Mesendoderm (in vitro differentiated cells): ENCODE data around the gene BCL2.

Experiments used
- DNase-seq: peaks from one replicate; pipeline ENCODE4 v3.0.0; 2013
- H2AK5ac ChIP-seq: 2 replicates; pipeline ENCODE4 v1.6.1; 2013; ENCODE audit warnings: low read length, inconsistent platforms
- H2BK120ac ChIP-seq: 2 replicates; pipeline ENCODE4 v1.6.1; 2013; ENCODE audit warnings: low read depth, mild to moderate bottlenecking, low read length, moderate library complexity, mixed read lengths
- H2BK15ac ChIP-seq: replicated peaks from 2 replicates; pipeline ENCODE4 v1.6.1; 2013; ENCODE audit warnings: low read depth, mild to moderate bottlenecking, moderate library complexity
- H2BK5ac ChIP-seq: 2 replicates; pipeline ENCODE4 v1.6.1; 2013; ENCODE audit warnings: low read length, inconsistent platforms
- H3K18ac ChIP-seq: 2 replicates; pipeline ENCODE4 v1.6.1; 2013; ENCODE audit warnings: mild to moderate bottlenecking, low read length, mixed read lengths
- H3K23ac ChIP-seq: one replicate; pipeline ENCODE4 v1.6.1; 2013; ENCODE audit warnings: low read length
- H3K27ac ChIP-seq: 2 replicates; pipeline ENCODE4 v1.5.1; 2013; ENCODE audit warnings: low read depth, mild to moderate bottlenecking, inconsistent platforms, low read length, moderate library complexity
- H3K27me3 ChIP-seq: 2 replicates; pipeline ENCODE4 v1.6.1; 2013; ENCODE audit warnings: low read length, control low read depth, mild to moderate bottlenecking, inconsistent platforms; ENCODE audit not compliant: insufficient read depth, poor library complexity
- H3K36me3 ChIP-seq: 2 replicates; pipeline ENCODE4 v1.6.1; 2013; ENCODE audit warnings: low read length, inconsistent platforms; ENCODE audit not compliant: control insufficient read depth, insufficient read depth
- H3K4ac ChIP-seq: one replicate; pipeline ENCODE4 v1.6.1; 2013; ENCODE audit warnings: low read depth, mild to moderate bottlenecking, low read length, moderate library complexity
- H3K4me1 ChIP-seq: 2 replicates; pipeline ENCODE4 v1.6.1; 2013; ENCODE audit warnings: low read depth, low read length, inconsistent platforms; ENCODE audit not compliant: control insufficient read depth
- H3K4me2 ChIP-seq: 2 replicates; pipeline ENCODE4 v1.6.1; 2013; ENCODE audit warnings: low read length
- H3K4me3 ChIP-seq: 2 replicates; pipeline ENCODE4 v1.5.1; 2013; ENCODE audit warnings: mild to moderate bottlenecking, low read length
- H3K56ac ChIP-seq: one replicate; pipeline ENCODE4 v1.6.1; 2013; ENCODE audit warnings: low read length
- H3K79me1 ChIP-seq: 2 replicates; pipeline ENCODE4 v1.6.1; 2013; ENCODE audit warnings: low read length, inconsistent platforms
- H3K79me2 ChIP-seq: 2 replicates; pipeline ENCODE4 v1.6.1; 2013; ENCODE audit warnings: mild to moderate bottlenecking, low read length; ENCODE audit not compliant: control insufficient read depth, insufficient read depth
- H3K9ac ChIP-seq: 2 replicates; pipeline ENCODE4 v1.6.1; 2013; ENCODE audit warnings: low read length, inconsistent platforms
- H4K5ac ChIP-seq: one replicate; pipeline ENCODE4 v1.6.1; 2013; ENCODE audit warnings: low read length
- H4K8ac ChIP-seq: one replicate; pipeline ENCODE4 v1.6.1; 2013; ENCODE audit warnings: low read depth, mild to moderate bottlenecking, control low read depth, low read length, moderate library complexity
- WGBS: extraction: QIAGEN DNeasy Blood & Tissue Kit; methylation state at CpG from one replicate; pipeline ENCODE4 v1.1.7; 2013; ENCODE audit warnings: low lambda C conversion rate, missing lambda C conversion rate; ENCODE audit not compliant: insufficient coverage; ENCODE audit errors: extremely low coverage; 5-methylcytosine and 5-hydroxymethylcytosine counted together

BCL2 gene

DNA sequence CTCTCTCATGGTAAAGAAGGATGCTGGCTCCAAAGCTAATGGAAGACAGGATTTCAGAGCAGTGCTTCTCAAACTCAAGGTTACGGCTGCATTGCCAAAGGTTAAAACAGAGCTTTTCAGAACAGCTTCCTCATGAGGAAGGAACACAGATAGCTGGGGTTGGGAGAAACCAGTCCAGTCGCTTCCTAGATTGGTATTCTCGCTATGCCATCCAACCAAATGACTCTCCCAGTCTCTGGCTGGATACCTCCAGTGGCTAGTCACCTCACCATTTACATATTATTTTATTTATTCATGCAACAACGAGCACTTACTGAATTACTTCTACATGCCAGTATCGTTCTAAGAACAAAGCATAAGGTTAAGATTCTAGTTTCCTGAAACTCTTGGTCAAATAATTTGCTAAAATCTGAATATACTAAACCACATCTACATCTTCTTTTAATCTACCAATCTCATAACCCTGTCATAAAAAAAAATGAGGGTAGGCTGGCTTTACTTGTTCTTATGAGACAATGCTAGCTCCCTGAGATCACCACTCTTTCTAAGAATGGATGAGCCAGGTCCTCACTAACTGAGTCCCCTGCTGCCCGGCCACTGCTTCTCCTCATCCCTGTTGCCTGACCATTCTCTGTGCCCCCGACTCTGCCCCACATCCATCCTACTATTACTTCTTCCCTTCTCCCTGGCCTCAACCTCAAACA is 27.1 kb upstream of the BCL2 start:
- Histone ChIP-seq H2BK5ac (no peak overlapping the region), H3K9ac (no peak overlapping the region), H3K4ac (no peak overlapping the region), H4K8ac (no peak overlapping the region), H2AK5ac (no peak overlapping the region), H4K5ac (no peak overlapping the region), H2BK120ac (no peak overlapping the region), H3K18ac (no peak overlapping the region), H3K4me3 (no peak overlapping the region), H2BK15ac (no peak overlapping the region), H3K23ac (no peak overlapping the region), H3K27me3 (no peaks in the 10 kb centered on the region), H3K4me1 (no peaks in the 10 kb centered on the region), H3K36me3 (peaks cover 2% of the 10 kb centered on the region), H3K27ac (no peak overlapping the region), H3K79me2 (no peaks in the 10 kb centered on the region), H3K56ac (no peak overlapping the region), H3K79me1 (no peaks in the 10 kb centered on the region), H3K4me2 (no peak overlapping the region)
- WGBS, result no CpG with 5 or more reads among the region's 7 CpGs
- no peak for DNase-seq

DNA sequence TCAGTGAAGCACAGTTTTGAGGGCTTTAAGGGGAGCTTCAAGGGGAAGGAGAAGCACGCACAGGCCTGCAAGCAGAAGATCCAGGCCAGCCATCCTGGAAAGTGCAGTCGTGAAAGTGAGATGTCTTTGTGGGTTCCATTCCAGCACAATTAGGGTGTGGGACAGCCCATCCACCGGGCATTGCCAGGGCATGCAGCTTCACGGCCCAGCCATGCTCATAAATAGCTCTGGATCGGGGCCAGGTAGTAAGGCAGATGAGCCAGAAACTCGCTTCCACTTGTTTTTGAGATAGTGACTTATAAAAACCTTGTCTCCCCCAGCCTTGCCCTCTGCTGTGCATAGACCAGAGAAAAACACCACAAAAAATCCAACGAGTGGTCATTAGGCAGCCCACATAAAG is 26.5 kb upstream of the BCL2 start:
- Histone ChIP-seq H3K27me3 (no peaks in the 10 kb centered on the region), H3K36me3 (peaks cover 2% of the 10 kb centered on the region), H2BK120ac (no peak overlapping the region), H2AK5ac (no peak overlapping the region), H3K56ac (no peak overlapping the region), H3K4me2 (no peak overlapping the region), H3K4ac (no peak overlapping the region), H4K8ac (no peak overlapping the region), H3K9ac (no peak overlapping the region), H3K23ac (no peak overlapping the region), H3K79me2 (no peaks in the 10 kb centered on the region), H2BK15ac (no peak overlapping the region), H3K18ac (no peak overlapping the region), H3K4me3 (no peak overlapping the region), H3K79me1 (no peaks in the 10 kb centered on the region), H3K4me1 (no peaks in the 10 kb centered on the region), H4K5ac (no peak overlapping the region), H2BK5ac (no peak overlapping the region), H3K27ac (no peak overlapping the region)
- WGBS, result no CpG with 5 or more reads among the region's 7 CpGs
- no peak for DNase-seq

DNA sequence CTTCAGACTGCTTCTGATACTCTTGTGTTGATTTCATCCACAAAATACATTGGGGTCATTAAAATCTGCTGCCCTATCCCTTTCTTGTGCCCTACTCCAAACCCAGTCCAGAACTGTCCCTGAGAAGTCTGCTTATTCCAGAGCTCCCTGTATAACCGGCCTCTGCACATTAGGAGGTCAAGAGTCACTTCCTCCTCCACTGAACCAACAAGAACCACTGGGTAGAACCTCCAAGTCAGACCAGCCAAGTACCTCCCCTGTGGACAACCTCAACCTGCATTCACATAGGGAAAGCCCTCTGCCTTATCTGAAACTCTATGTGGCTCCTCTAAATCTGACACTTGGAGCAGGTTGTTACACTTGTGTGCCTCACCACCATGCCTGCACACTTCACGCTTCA is 25.3 kb upstream of the BCL2 start:
- Histone ChIP-seq H3K56ac (no peak overlapping the region), H3K79me2 (no peaks in the 10 kb centered on the region), H3K36me3 (peaks cover 2% of the 10 kb centered on the region), H3K27me3 (no peaks in the 10 kb centered on the region), H3K18ac (no peak overlapping the region), H2BK15ac (no peak overlapping the region), H3K4me3 (no peak overlapping the region), H3K27ac (no peak overlapping the region), H3K9ac (no peak overlapping the region), H3K4me1 (no peaks in the 10 kb centered on the region), H2BK5ac (no peak overlapping the region), H3K79me1 (no peaks in the 10 kb centered on the region), H2BK120ac (no peak overlapping the region), H3K4ac (no peak overlapping the region), H3K4me2 (no peak overlapping the region), H2AK5ac (no peak overlapping the region), H4K8ac (no peak overlapping the region), H3K23ac (no peak overlapping the region), H4K5ac (no peak overlapping the region)
- WGBS, result no CpG with 5 or more reads among the region's 2 CpGs
- DNase-seq, result no peak

DNA sequence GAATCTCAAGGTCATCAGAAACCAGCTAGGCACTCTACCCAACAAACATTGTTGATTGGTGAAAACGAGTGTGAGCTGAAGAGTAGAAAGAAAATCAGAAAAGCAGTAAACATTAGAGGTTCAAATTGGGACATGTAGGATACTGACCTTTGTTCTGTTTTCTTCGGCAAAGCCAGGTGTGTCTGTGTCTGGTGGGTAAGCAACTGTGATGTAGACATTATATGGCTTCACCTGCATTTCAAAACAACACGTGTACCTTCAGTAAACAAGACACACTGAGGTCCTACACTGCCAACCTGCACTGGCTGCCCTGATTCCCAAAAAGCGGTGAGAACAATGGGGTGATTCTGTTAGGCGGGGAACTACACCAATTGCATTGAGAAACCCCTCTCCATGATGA is 24.7 kb upstream of the BCL2 start:
- no peak overlapping the region for H3K4me2 ChIP-seq
- no peak overlapping the region for H3K9ac ChIP-seq
- H2AK5ac ChIP-seq, result no peak overlapping the region
- H3K27ac ChIP-seq, result no peak overlapping the region
- no peak overlapping the region for H3K4ac ChIP-seq
- H4K8ac ChIP-seq, result no peak overlapping the region
- H2BK120ac ChIP-seq, result no peak overlapping the region
- no peak overlapping the region for H3K18ac ChIP-seq
- no peak overlapping the region for H2BK5ac ChIP-seq
- H3K4me3 ChIP-seq, result no peak overlapping the region
- H3K79me2 ChIP-seq, result no peaks in the 10 kb centered on the region
- no peaks in the 10 kb centered on the region for H3K79me1 ChIP-seq
- H3K36me3 ChIP-seq, result peaks cover 2% of the 10 kb centered on the region
- H4K5ac ChIP-seq, result no peak overlapping the region
- H3K56ac ChIP-seq, result no peak overlapping the region
- DNase-seq, result no peak
- WGBS, result no CpG with 5 or more reads among the region's 5 CpGs
- no peak overlapping the region for H2BK15ac ChIP-seq
- H3K27me3 ChIP-seq, result no peaks in the 10 kb centered on the region
- no peak overlapping the region for H3K23ac ChIP-seq
- no peaks in the 10 kb centered on the region for H3K4me1 ChIP-seq

DNA sequence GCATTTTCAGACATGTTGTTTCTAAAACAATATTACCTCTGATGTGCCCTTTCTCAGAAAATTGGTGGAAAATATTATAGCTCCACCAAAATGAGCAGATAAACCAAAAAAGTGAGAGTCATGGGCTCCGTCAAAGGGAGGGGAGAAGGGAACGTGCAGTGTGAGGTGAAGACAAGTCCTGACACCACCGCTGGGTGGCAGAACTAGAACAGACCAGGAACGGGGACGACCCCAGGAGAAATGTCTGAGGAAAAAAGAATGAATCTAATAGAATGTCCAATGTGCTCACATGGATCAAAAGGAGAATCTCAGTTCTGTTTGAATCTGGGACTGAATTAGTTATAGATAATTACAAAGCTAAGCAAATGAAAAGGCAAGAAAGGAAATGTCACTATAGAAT is 22.6 kb upstream of the BCL2 start:
- H3K79me1 ChIP-seq, result no peaks in the 10 kb centered on the region
- no peak overlapping the region for H3K4me2 ChIP-seq
- H3K27me3 ChIP-seq, result no peaks in the 10 kb centered on the region
- no CpG with 5 or more reads among the region's 5 CpGs for WGBS
- no peak overlapping the region for H3K23ac ChIP-seq
- H2BK5ac ChIP-seq, result no peak overlapping the region
- H2BK120ac ChIP-seq, result no peak overlapping the region
- peaks cover 3% of the 10 kb centered on the region for H3K36me3 ChIP-seq
- no peak overlapping the region for H3K4ac ChIP-seq
- no peak overlapping the region for H3K18ac ChIP-seq
- H4K5ac ChIP-seq, result no peak overlapping the region
- H3K79me2 ChIP-seq, result no peaks in the 10 kb centered on the region
- H3K4me1 ChIP-seq, result no peaks in the 10 kb centered on the region
- peak; percentile 63 for DNase-seq
- H4K8ac ChIP-seq, result no peak overlapping the region
- no peak overlapping the region for H3K9ac ChIP-seq
- H3K27ac ChIP-seq, result no peak overlapping the region
- H2AK5ac ChIP-seq, result no peak overlapping the region
- H3K4me3 ChIP-seq, result no peak overlapping the region
- no peak overlapping the region for H3K56ac ChIP-seq
- no peak overlapping the region for H2BK15ac ChIP-seq

DNA sequence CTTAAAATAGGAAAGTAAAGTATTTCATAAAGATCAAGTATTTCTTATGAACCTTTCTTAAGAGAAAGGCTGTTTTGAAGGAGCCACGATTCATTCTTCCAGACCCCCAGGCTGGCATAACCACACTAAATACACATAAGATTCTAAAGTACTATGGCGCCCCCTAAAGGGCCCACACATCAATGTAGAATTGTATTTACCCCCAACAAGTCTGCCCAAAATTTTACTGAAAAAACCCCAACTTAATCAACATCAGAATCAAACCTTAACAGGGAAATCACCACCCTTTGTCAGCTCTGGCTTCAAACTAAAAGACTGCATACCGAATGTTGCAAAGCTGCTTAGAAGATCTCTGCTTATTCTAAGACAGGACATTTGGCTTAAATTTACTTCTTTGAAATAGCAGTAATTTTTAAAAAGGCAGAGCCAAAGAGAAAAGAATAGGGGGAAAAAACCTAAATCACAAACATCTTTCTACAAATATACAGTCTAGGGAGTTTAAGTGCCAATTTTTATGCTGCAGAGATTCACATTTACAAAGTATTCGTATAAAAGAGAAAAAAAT is 20.4 kb upstream of the BCL2 start:
- Histone ChIP-seq H3K56ac (no peak overlapping the region), H3K36me3 (peaks cover 3% of the 10 kb centered on the region)

More for the DNA sequence above, 20.4 kb upstream of the BCL2 start:
- H3K23ac ChIP-seq, result no peak overlapping the region
- no peak overlapping the region for H3K18ac ChIP-seq
- H3K4me2 ChIP-seq, result no peak overlapping the region
- no CpG with 5 or more reads among the region's 4 CpGs for WGBS
- H3K4ac ChIP-seq, result no peak overlapping the region
- H3K27ac ChIP-seq, result no peak overlapping the region
- no peak overlapping the region for H2BK5ac ChIP-seq
- H4K8ac ChIP-seq, result no peak overlapping the region
- H3K79me1 ChIP-seq, result no peaks in the 10 kb centered on the region
- H3K79me2 ChIP-seq, result no peaks in the 10 kb centered on the region
- H3K27me3 ChIP-seq, result no peaks in the 10 kb centered on the region
- no peak overlapping the region for H4K5ac ChIP-seq
- H2BK120ac ChIP-seq, result no peak overlapping the region
- H3K4me1 ChIP-seq, result no peaks in the 10 kb centered on the region
- H2AK5ac ChIP-seq, result no peak overlapping the region
- no peak overlapping the region for H3K9ac ChIP-seq
- DNase-seq, result peak; percentile 63
- no peak overlapping the region for H2BK15ac ChIP-seq
- no peak overlapping the region for H3K4me3 ChIP-seq
